SK-N-SH treated with all-trans-retinoic acid at 6 μM for 48 hours (cell line): ENCODE data around the gene SCN1A.

Experiments
- BACH2 ChIP-seq: fragments of 250-450 bp; sonication (Bioruptor Pico); IDR thresholded peaks from 2 replicates; pipeline ENCODE4 v1.9.0; 2021; ENCODE audit warnings: mild to moderate bottlenecking, borderline replicate concordance
- ISL1 ChIP-seq: fragments of 250-450 bp; sonication (Bioruptor Pico); IDR thresholded peaks from 2 replicates; pipeline ENCODE4 v2.1.2; 2022; ENCODE audit warnings: mild to moderate bottlenecking, moderate library complexity
- ZFP3 ChIP-seq: fragments of 250-450 bp; sonication (Bioruptor Pico); IDR thresholded peaks from 2 replicates; pipeline ENCODE4 v1.5.0; 2020; ENCODE audit warnings: mild to moderate bottlenecking, moderate library complexity
- TF ChIP-seq, protein P1 (sequence below): fragments of 250-450 bp; sonication (Bioruptor Pico); IDR thresholded peaks from 2 replicates; pipeline ENCODE4 v1.5.1; 2020; ENCODE audit warnings: low read depth, mild to moderate bottlenecking, moderate library complexity
- TF ChIP-seq, protein P2 (sequence below): fragments of 250-450 bp; sonication (Bioruptor Pico); IDR thresholded peaks from 2 replicates; pipeline ENCODE4 v1.8.0; 2020; ENCODE audit warnings: mild to moderate bottlenecking, moderate library complexity, borderline replicate concordance
- TF ChIP-seq, protein P3 (sequence below): fragments of 250-450 bp; sonication (Bioruptor Pico); IDR thresholded peaks from 2 replicates; pipeline ENCODE4 v1.5.0; 2020; ENCODE audit warnings: mild to moderate bottlenecking, moderate library complexity

- TF ChIP-seq ZFP3 (CRISPR knock-in tag) (no peak), ISL1 (no peak), BACH2 (CRISPR knock-in tag) (no peak)
- TF ChIP-seq, protein P1, sequence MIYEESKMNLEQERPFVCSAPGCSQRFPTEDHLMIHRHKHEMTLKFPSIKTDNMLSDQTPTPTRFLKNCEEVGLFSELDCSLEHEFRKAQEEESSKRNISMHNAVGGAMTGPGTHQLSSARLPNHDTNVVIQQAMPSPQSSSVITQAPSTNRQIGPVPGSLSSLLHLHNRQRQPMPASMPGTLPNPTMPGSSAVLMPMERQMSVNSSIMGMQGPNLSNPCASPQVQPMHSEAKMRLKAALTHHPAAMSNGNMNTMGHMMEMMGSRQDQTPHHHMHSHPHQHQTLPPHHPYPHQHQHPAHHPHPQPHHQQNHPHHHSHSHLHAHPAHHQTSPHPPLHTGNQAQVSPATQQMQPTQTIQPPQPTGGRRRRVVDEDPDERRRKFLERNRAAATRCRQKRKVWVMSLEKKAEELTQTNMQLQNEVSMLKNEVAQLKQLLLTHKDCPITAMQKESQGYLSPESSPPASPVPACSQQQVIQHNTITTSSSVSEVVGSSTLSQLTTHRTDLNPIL, result no peak
- TF ChIP-seq, protein P2, sequence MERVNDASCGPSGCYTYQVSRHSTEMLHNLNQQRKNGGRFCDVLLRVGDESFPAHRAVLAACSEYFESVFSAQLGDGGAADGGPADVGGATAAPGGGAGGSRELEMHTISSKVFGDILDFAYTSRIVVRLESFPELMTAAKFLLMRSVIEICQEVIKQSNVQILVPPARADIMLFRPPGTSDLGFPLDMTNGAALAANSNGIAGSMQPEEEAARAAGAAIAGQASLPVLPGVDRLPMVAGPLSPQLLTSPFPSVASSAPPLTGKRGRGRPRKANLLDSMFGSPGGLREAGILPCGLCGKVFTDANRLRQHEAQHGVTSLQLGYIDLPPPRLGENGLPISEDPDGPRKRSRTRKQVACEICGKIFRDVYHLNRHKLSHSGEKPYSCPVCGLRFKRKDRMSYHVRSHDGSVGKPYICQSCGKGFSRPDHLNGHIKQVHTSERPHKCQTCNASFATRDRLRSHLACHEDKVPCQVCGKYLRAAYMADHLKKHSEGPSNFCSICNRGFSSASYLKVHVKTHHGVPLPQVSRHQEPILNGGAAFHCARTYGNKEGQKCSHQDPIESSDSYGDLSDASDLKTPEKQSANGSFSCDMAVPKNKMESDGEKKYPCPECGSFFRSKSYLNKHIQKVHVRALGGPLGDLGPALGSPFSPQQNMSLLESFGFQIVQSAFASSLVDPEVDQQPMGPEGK (CRISPR knock-in tag), result no peak
- TF ChIP-seq, protein P3, sequence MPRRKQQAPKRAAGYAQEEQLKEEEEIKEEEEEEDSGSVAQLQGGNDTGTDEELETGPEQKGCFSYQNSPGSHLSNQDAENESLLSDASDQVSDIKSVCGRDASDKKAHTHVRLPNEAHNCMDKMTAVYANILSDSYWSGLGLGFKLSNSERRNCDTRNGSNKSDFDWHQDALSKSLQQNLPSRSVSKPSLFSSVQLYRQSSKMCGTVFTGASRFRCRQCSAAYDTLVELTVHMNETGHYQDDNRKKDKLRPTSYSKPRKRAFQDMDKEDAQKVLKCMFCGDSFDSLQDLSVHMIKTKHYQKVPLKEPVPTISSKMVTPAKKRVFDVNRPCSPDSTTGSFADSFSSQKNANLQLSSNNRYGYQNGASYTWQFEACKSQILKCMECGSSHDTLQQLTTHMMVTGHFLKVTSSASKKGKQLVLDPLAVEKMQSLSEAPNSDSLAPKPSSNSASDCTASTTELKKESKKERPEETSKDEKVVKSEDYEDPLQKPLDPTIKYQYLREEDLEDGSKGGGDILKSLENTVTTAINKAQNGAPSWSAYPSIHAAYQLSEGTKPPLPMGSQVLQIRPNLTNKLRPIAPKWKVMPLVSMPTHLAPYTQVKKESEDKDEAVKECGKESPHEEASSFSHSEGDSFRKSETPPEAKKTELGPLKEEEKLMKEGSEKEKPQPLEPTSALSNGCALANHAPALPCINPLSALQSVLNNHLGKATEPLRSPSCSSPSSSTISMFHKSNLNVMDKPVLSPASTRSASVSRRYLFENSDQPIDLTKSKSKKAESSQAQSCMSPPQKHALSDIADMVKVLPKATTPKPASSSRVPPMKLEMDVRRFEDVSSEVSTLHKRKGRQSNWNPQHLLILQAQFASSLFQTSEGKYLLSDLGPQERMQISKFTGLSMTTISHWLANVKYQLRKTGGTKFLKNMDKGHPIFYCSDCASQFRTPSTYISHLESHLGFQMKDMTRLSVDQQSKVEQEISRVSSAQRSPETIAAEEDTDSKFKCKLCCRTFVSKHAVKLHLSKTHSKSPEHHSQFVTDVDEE, result no peak
Measured at GRCh38 chr2:166070231-166070630, 57.6 kb downstream of the SCN1A start.
